ENCODE data around the gene CETN1.

Gene CETN1

GRCh38 chr18:580154-580553, at the start of gene CETN1:
Gene CETN1, plus strand, starts transcription at chr18:580380. Its CDS starts 29 bp downstream, at chr18:580409.
- DNase-seq, result no peak

DNA sequence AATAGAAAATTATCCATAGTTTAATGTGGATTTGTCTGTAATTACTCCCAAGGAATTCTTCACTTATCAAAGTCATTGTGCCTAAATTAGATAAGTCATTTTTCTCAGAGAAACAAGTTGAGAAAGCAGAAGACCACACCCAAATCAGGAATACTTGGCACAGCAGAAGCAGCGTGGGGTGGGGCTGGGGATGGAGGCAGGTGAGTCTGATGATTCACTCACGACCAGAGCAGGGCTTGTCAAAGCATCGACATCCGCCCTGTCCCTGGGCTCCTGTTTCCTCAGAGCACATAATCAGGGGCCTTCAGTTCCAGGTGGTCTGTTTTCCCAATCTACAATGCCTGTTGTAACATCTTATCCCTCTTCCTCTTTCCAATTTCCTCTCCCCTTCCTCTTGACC, 48.2 kb upstream of the CETN1 start:
- DNase-seq, result no peak

GRCh38 chr18:532632-533031, 47.5 kb upstream of the CETN1 start:
- DNase-seq, result no peak

GRCh38 chr18:533995-534601, 46.1 kb upstream of the CETN1 start:
- DNase-seq, result no peak

DNA sequence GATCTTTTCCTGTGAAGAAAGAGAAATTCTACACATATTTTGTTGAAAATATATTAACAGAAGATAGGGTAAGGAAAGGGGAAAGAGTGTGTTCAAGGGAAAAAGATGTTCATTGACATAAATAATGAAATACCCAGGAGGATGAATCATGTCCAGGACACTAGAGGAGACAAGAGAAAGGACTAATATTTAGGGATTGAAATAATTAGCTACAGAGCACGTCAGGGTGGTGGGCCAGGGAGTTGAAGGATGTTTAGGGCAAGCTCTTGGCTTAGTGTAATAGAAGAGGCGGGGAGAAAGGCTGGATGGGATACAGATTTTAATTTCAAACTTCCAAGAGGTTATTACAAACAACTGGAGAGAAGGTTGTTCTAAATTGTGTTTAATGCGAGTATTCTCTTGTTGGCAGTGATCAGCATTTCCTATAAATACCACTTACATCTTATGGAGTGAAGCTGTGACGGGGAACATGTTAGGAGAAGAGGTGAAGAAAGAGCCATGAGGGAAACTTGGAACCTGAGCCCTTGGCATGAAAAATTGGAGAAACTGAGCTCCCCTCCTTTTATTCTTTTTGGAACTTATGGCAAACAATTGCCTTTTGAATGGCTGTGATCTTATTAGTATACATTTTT, 36.6 kb upstream of the CETN1 start:
- DNase-seq, result no peak

DNA sequence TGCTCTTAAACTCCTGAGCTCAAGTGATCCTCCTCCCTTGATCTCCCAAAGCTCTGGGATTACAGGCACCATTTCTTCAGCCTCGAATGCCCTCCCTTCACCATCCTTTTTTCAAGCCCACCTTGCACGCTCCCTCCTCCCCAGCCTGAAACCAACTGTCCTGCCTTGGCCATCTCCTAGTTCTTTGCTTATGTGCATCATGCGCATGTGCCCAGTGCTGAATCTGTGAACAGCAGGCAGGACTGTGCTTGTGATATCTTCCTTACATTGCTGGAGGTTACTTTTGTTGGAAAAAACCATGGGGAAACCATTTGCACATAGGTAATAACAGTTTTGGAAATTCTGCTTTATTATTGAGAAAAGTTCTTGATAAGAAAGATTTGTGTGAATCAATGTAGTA, 30.2 kb upstream of the CETN1 start:
- no peak for DNase-seq

DNA sequence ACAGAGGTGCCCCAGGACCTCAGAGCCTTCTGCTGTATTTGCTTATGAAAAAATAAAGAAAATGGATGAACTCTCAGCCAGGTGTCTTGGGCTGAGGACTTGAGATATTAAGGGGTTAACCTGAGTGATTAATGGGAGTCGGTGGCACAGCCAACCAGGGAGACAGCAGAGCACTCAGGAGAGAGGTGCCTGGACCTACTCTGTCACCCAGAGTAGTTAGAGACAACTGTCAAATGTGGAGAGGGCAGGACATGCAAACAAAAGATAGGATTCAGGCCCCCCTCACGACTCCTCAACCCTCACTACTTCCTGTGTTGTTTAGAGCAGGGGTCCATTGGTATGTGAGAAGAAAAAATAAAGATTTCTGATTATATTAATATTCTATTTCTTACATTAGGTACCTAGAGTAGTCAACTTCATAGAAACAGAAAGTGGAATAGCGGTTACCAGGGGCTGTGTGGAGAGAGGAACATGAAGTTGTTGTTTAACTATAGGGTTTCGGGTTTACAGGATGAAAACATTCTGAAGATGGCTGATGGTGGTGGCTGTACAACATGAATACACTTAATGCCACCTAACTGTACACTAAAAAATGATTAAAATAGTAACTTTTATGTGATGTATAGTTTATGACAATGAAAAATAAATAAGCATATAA, 28.6 kb upstream of the CETN1 start:
- no peak for DNase-seq

DNA sequence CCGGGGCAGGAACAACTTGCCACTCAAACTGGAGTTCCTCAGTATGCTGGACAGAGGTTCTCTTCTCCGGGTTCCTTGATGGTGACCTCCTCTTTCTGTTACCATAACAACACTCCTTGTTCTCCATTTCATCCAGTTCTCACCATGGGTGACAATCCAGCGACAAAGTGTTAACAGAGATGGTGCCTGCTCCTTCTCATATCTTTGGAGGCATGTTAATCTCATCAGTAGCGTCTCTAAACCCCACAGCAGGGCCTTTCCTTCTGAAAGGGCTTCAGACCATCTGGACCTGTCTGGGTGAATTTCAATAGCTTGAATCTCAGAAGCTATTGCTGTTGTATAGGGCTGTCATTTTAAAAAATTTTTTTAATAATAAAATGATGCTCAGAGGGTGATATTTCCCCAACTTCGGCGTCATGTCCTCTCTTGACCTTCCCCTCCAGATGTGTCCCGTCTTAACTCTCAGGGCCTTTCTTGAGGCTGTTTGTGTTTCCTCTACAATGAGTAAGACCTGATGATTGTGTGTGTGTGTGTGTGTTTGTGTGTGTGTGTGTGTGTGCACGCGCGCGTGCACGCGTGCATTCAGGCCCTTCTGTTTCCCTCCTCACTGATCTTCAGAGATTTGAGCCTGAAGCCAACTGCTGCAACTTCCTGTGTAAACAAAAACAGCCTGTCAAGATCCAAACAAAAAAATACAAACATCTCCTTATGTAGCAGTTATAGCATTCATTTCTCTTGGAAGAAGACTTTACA, 24.3 kb upstream of the CETN1 start:
- DNase-seq, result no peak

- DNase-seq, result no peak
Measured at GRCh38 chr18:564708-565561, 15.2 kb upstream of the CETN1 start.

DNA sequence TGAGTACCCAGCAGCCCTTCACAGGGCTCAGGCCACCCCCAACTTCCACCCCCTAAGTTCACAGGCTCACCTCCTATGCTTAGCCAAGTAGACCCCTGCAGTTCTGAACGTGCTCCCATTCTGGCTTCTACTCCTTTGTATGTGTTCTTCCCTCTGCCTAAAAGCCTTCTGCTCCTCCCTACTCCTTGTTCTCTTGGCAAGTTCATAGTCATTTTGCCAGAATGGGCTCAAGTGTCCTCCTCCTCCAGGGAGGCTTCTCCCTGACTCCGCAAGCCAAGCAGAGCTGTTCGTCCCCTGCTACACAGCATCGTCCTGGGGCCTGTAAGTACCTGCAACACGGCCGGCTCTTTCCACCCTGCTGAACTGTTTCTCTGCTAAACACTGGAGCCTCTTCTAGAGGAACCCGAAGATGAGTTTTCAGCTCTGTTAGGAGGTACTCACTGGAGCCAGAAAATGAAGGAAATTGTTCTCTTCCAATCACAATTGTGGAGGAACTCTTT, 14.6 kb upstream of the CETN1 start:
- no peak for DNase-seq

- no peak for DNase-seq
Measured at GRCh38 chr18:567122-567521, 13.1 kb upstream of the CETN1 start.

GRCh38 chr18:568731-569130, 11.4 kb upstream of the CETN1 start:
- no peak for DNase-seq

GRCh38 chr18:570256-570655, 9.9 kb upstream of the CETN1 start:
- DNase-seq, result no peak

- no peak for DNase-seq
Measured at GRCh38 chr18:570697-571096, 9.5 kb upstream of the CETN1 start.

- no peak for DNase-seq
Measured at GRCh38 chr18:572091-572830, 7.9 kb upstream of the CETN1 start.

GRCh38 chr18:572831-573289, 7.3 kb upstream of the CETN1 start:
- no peak for DNase-seq

DNA sequence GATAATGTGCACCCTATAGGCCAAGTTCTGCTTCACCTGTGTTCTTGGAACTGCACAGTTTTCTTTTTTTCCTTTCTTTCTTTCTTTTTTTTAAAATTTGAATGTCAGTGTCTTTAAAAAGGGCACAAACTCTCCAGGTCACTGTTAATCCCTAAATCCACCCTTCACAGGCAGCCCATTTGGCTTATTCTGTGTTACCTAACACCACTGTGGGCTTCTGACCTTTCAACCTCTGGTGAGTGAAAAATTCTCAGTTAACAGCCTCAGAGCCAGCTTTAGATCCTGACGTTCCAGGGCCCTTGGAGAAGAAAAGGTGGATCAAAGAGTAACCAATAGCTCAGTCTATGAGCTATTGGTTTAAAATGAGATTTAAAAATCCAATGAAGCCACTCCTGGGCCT, 6.8 kb upstream of the CETN1 start:
- DNase-seq, result no peak

DNA sequence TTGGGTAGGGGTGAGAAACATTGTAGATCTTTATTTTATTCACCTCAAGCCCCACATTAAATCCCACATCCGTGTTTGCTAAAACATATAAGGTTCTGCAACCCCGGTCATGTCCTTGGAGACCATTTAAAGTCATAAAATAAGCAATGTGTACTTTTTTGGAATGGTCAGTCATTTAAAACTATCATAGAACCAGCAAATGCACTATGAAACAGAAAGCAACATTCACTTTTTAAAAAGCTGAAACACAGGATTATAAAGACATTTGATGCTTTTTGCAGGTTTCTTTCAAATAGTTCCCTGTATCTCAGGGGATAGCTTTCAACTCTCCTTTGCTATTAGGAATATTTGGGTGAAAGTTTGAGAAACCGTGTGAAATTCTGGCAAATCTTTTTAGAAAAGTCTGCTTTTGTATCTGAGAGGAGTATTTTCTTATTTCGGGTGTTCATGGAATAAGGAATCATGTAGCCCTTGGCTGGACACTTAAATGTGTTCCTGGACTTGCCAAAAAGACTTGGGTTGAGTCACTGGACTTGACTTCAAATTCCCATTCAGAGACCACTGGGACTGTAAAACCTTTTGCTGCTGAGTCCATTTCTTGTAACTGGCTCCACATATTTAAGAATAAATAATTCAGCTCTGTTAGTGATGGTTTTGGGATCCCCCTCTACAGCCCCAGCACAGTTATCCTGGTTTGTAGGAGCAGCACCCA, 5.9 kb upstream of the CETN1 start:
- DNase-seq, result no peak

DNA sequence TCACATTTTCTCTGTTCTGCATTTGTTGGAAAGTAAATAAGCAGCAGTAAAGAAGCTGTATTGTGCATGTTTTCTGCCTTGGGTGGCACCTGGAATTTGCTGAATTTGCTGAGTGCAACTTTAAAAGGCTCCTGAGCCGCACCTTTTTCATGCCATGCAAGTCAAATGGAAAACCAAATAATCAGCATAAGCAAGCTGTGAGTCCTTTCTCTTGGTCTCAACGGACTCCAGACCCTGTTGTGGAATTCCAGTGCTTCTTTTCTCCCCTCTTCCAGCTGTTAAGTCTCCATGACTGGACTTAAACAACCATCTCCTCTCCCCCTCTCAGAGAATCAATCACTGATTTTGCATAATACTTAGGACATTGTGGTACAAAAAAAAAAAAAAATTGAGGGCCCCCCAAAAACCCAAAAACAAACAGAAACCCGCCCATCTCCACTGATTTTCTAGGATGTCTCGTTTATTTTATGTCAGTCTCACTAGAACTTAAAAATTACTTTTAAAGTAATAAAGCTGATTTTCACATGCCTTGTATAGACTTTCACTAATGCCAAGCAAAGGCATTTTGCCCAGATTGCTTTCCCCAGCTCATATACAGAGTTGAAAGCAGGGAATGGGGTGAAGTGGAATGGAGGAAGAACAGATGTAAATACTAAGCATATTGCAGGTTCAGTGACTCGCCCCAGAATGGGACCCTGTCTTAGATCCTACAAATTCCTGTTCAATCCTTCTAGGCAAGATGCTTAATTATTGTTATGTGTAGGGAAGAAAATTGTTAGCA, 5.1 kb upstream of the CETN1 start:
- no peak for DNase-seq

DNA sequence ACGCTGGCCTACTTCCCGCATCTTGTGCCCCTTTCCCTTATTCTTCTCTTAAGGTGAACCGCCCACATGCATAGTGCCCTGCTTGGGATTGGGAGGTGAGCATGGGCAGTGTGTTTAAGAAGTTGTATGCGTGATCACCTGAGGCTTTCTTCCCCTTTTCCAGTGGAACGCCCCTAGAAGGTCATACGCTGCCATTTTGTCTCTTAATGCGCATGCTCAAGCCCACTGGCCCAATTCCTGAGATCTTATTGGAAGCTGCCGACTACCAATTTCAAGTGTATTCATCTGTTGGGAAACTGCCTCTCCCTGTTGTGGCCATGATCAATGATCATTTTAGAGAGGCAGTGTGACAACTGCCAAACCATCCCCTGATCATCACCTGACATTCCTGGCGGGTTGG, 3.3 kb upstream of the CETN1 start:
- no peak for DNase-seq

All from GF-D8 (cell line).